Endothelial cell of umbilical vein (primary cell): ENCODE results near the gene PPP4R1. TPM values are rescaled to one million over a fixed set of nuclear protein-coding genes. Genes with fewer than 3 reads are reported as not detected.

Experiments
- BruUV-seq: library from RNA; stranded (reverse); fragments of 400-500 nt; replicated peaks from 2 replicates; lab custom pipeline; 2021; lab: Mats Ljungman, UMichigan
- CTCF ChIA-PET: fragments of 300-600, 350-600 bp; sonication (Branson Sonifier 250); formaldehyde crosslinking; loops from one replicate; lab custom pipeline; 2021; ENCODE audit warnings: antibody characterized with exemption, inconsistent platforms; lab: Charles Lee
- POLR2A ChIA-PET: fragments of 300-600, 350-600 bp; sonication (Branson Sonifier 250); formaldehyde crosslinking; loops from one replicate; lab custom pipeline; 2021; ENCODE audit warnings: antibody characterized with exemption, inconsistent platforms; lab: Charles Lee
- DNase-seq: peaks from one replicate; pipeline ENCODE4 v3.0.0-alpha.2; 2011; ENCODE audit warnings: low read depth, low spot score
- FAIRE-seq: peaks from 2 replicates; lab custom pipeline; 2011; peaks lifted over from hg19 to GRCh38; lab: Jason Lieb, UNC
- H2AFZ ChIP-seq: 2 replicates; pipeline ENCODE4 v1.6.0; 2012; ENCODE audit warnings: low read depth, low read length, control low read depth, inconsistent platforms
- H3K27ac ChIP-seq: 2 replicates; pipeline ENCODE4 v1.5.1; 2011; ENCODE audit warnings: low read depth, mild to moderate bottlenecking, control low read depth, low read length, moderate library complexity; ENCODE audit not compliant: insufficient read depth
- H3K27me3 ChIP-seq, 2 experiments: 2 replicates each; pipeline versions ENCODE4 v1.6.0 to v1.6.1; 2011; ENCODE audit warnings: low read length in 2 of 2, mixed read lengths in 1 of 2; ENCODE audit not compliant: control insufficient read depth in 2 of 2, insufficient read depth in 2 of 2
- H3K36me3 ChIP-seq, 2 experiments: 2 replicates in 1 of 2; 3 replicates in 1 of 2; pipeline ENCODE4 v1.5.1; 2011; ENCODE audit warnings: low read length in 2 of 2, mild to moderate bottlenecking in 1 of 2, moderate library complexity in 1 of 2; ENCODE audit not compliant: control insufficient read depth in 2 of 2, insufficient read depth in 2 of 2; ENCODE audit errors: extremely low read depth in 1 of 2
- H3K4me1 ChIP-seq: 3 replicates; pipeline ENCODE4 v1.5.1; 2011; ENCODE audit warnings: mild to moderate bottlenecking, low read length; ENCODE audit not compliant: control insufficient read depth, insufficient read depth; ENCODE audit errors: extremely low read depth
- H3K4me2 ChIP-seq: 2 replicates; pipeline ENCODE4 v1.6.1; 2011; ENCODE audit warnings: low read length, control low read depth, mixed read lengths; ENCODE audit not compliant: insufficient read depth
- H3K4me3 ChIP-seq, 3 experiments: fragments of 200-600 bp in 1 of 3; sonication (generic), shearing (Covaris generic) in 1 of 3; replicated peaks in 1 of 3; 2 replicates each; pipeline ENCODE4 v1.5.1; 2011 to 2016; ENCODE audit warnings: control low read depth in 3 of 3, low read length in 3 of 3, mild to moderate bottlenecking in 2 of 3, inconsistent platforms in 1 of 3, low read depth in 1 of 3, moderate library complexity in 1 of 3; ENCODE audit not compliant: insufficient read depth in 1 of 3
- H3K79me2 ChIP-seq: 2 replicates; pipeline ENCODE4 v1.6.0; 2012; ENCODE audit warnings: low read length, inconsistent platforms; ENCODE audit not compliant: control insufficient read depth, insufficient read depth
- H3K9ac ChIP-seq: replicated peaks from 2 replicates; pipeline ENCODE3; 2011; ENCODE audit warnings: low read length, control low read depth; ENCODE audit not compliant: insufficient read depth; ENCODE audit errors: extremely low read depth
- H3K9me1 ChIP-seq: replicated peaks from 3 replicates; pipeline ENCODE4 v1.6.0; 2011; ENCODE audit warnings: mild to moderate bottlenecking, low read length; ENCODE audit not compliant: control insufficient read depth, insufficient read depth; ENCODE audit errors: extremely low read depth
- H3K9me3 ChIP-seq: replicated peaks from 2 replicates; pipeline ENCODE4 v1.5.1; 2012; ENCODE audit warnings: low read length, inconsistent platforms; ENCODE audit not compliant: control insufficient read depth, insufficient read depth
- H4K20me1 ChIP-seq: replicated peaks from 2 replicates; pipeline ENCODE3; 2011; ENCODE audit warnings: mild to moderate bottlenecking, low read length; ENCODE audit not compliant: control insufficient read depth, insufficient read depth; ENCODE audit errors: extremely low read depth
- CTCF ChIP-seq, 2 donors: IDR thresholded peaks; 1 replicate in 1 of 2; 2 replicates in 1 of 2; pipeline ENCODE4 v1.5.1; 2011; ENCODE audit warnings: low read length in 2 of 2, mild to moderate bottlenecking in 2 of 2, moderate library complexity in 2 of 2, control low read depth in 1 of 2, inconsistent platforms in 1 of 2, low read depth in 1 of 2; ENCODE audit not compliant: insufficient read depth in 1 of 2; ENCODE audit errors: extremely low read depth in 1 of 2
- GATA2 ChIP-seq: IDR thresholded peaks from 2 replicates; pipeline ENCODE4 v1.7.0; 2011; ENCODE audit warnings: low read depth, mild to moderate bottlenecking, moderate library complexity, mixed read lengths, low read length; ENCODE audit not compliant: insufficient read length, insufficient read depth
- MAX ChIP-seq: IDR thresholded peaks from 2 replicates; pipeline ENCODE4 v1.6.1; 2011; ENCODE audit not compliant: insufficient read depth, insufficient read length
- MYC ChIP-seq: IDR thresholded peaks from one replicate; pipeline ENCODE4 v1.6.1; 2011; ENCODE audit warnings: mild to moderate bottlenecking, low read depth, low read length
- POLR2A ChIP-seq: IDR thresholded peaks from 2 replicates; pipeline ENCODE4 v1.6.1; 2012; ENCODE audit warnings: low read depth, mild to moderate bottlenecking, control low read depth, low read length
- POLR2AphosphoS5 ChIP-seq: IDR thresholded peaks from 2 replicates; pipeline ENCODE4 v1.6.1; 2012; ENCODE audit warnings: low read depth, mild to moderate bottlenecking, control low read depth, low read length, moderate library complexity; ENCODE audit not compliant: insufficient read depth
- dilution Hi-C: fragments of 300-500 bp; cut with MboI; formaldehyde crosslinking; loops from one replicate; pipeline ENCODE4 v1.15.0; 2019; ENCODE audit warnings: low sequenced_read_pairs; ENCODE audit not compliant: extremely low pct_ligation_motif_present
- intact Hi-C: fragments of 100-400 bp; cut with micrococcal nuclease; formaldehyde crosslinking; loops from one replicate; pipeline ENCODE4 v1.10.0; 2022
- polyA plus RNA-seq, 4 experiments: library from polyadenylated mRNA; depleted of rRNA in 3 of 4; stranded (reverse) in 3 of 4; unstranded in 1 of 4; fragments of >200 nt; gene quantifications; 2 replicates each; pipeline versions ENCODE4 v1.2.1 to v1.2.3, GENCODE V29; 2011 to 2012; ENCODE audit warnings: missing spikeins in 1 of 4
- total RNA-seq: library from RNA; stranded (reverse); gene quantifications from 2 replicates; pipeline ENCODE4 v1.2.3, GENCODE V29; 2021

Gene PPP4R1
- total and polyA plus RNA-seq, 2 donors (not counting 3 experiments of a cell fraction or from before 2014, with no cell fraction given): 138 to 152 TPM

GRCh38 chr18:9557250-9557943 is 57.0 kb downstream of the PPP4R1 start:
- dilution Hi-C loops (no loop called here), intact Hi-C loops (no loop called here)
- FAIRE-seq (peak; percentile 4), DNase-seq (no peak)
- H3K9ac ChIP-seq: no peak overlapping the region
- H3K27me3 ChIP-seq: no peaks in the 10 kb centered on the region
- TF ChIP-seq POLR2A (no peak), GATA2 (no peak), POLR2AphosphoS5 (no peak), CTCF (IDR thresholded peaks at IDR 0.05; ENCODE audit: extremely low read depth in 1 of 2, insufficient read depth in 1 of 2, low read depth in 1 of 2, low read length in 2 of 2) (no peak), MYC (no peak), MAX (no peak)
- H3K9me1 ChIP-seq: no peaks in the 10 kb centered on the region
- H2AFZ ChIP-seq: no peak overlapping the region
- no peak overlapping the region for H3K4me2 ChIP-seq
- no TSS peak for BruUV-seq
- POLR2A ChIA-PET: interaction anchor here (0.5 kb wide), 1 partner anchor 172 kb away, joined by 5 read pairs; no protein-coding TSS in a partner anchor
- no peaks in the 10 kb centered on the region for H3K9me3 ChIP-seq
- H3K36me3 ChIP-seq: peaks cover 23 to 30% of the 10 kb centered on the region in 2 experiments
- H3K4me3 ChIP-seq: no peak overlapping the region
- no peak overlapping the region for H3K27ac ChIP-seq
- H4K20me1 ChIP-seq: no peaks in the 10 kb centered on the region
- CTCF ChIA-PET: interaction anchor here (1.4 to 1.6 kb wide), 2 partner anchors 10 to 15 kb away, joined by 4 read pairs; no protein-coding TSS in a partner anchor
- H3K79me2 ChIP-seq: no peaks in the 10 kb centered on the region
- no peaks in the 10 kb centered on the region for H3K4me1 ChIP-seq
